Mucosa of descending colon (tissue), 3 donors: ENCODE measurements around the gene SRGAP3. TPM values are rescaled to one million over a fixed set of nuclear protein-coding genes. Genes with fewer than 3 reads are reported as not detected.

Experiments used
- ATAC-seq: fragments of 200-7000 bp; cut with Tn5 transposase; one replicate; pipeline ENCODE4 v1.9.1; 2020; ENCODE audit warnings: mild to moderate bottlenecking, moderate library complexity
- DNase-seq, 3 donors: peaks; one replicate each; pipeline ENCODE4 v3.0.0-alpha.2; 2020
- H3K36me3 ChIP-seq: fragments of 200-600 bp; one replicate; pipeline ENCODE4 v1.8.0; 2021; ENCODE audit warnings: low read depth, mild to moderate bottlenecking
- H3K4me1 ChIP-seq: fragments of 200-600 bp; one replicate; pipeline ENCODE4 v1.8.0; 2021; ENCODE audit warnings: low read depth, mild to moderate bottlenecking
- H3K4me3 ChIP-seq: fragments of 200-600 bp; one replicate; pipeline ENCODE4 v1.8.0; 2021; ENCODE audit warnings: mild to moderate bottlenecking
- H3K9me3 ChIP-seq: fragments of 200-600 bp; one replicate; pipeline ENCODE4 v1.8.0; 2021; ENCODE audit warnings: mild to moderate bottlenecking
- intact Hi-C, 2 donors: fragments of 100-400 bp; cut with DNase I in 1 of 2; cut with micrococcal nuclease in 1 of 2; formaldehyde crosslinking; loops; one replicate each; pipeline versions ENCODE4 v1.11.0 to v1.11.1; 2022; cut with DNase I, micrococcal nuclease
- total RNA-seq, 3 donors: library from RNA; stranded (reverse); fragmentation: NEBNext Ultra II Directional in 2 of 3; extraction: Animal tissue kit (Norgen Biotek cat#: 25700) in 2 of 3; gene quantifications; one replicate each; pipeline versions ENCODE4 v1.2.1 to v1.2.4, GENCODE V29; 2021 to 2023
- TF ChIP-seq, protein P1 (sequence below): fragments of 200-600 bp; IDR thresholded peaks from one replicate; pipeline ENCODE4 v1.8.0; 2022; ENCODE audit warnings: antibody characterized with exemption, mild to moderate bottlenecking
- donor health status: DM: no; HTN: no; CAD: no; lungs with moderate emphysema.
- donor health status: DM: no; HTN: no; CAD: no.
- donor health status: DM: no; HTN: yes; CAD: no.

Gene SRGAP3
- total RNA-seq, 3 donors from 2014 or later: 6.4 to 9.0 (median 8.6) TPM

DNA sequence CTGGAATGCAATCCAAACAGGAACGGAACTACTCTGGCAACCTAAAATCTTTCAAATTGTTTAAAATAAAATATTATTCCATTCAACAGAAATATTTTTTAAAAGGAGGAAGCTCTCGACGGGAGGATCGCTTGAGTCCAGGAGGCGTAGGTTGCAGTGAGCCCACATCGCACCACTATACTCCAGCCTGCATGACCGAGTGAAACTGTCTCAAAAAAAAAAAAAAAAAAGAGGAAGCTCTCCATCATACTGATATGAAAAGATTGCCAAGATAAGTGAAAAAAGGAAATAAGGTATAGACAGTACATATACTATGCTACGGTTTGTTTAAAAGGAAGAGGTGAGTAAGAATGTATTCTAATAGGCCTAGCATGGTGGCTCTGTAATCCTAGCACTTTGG is 289.8 kb downstream of the SRGAP3 start:
- ATAC-seq (no peak), DNase-seq (no peak)
- intact Hi-C loops: no loop called here
- H3K36me3 ChIP-seq: no peaks in the 10 kb centered on the region
- peaks cover 19% of the 10 kb centered on the region for H3K4me1 ChIP-seq
- no peak overlapping the region for H3K4me3 ChIP-seq
- H3K9me3 ChIP-seq: no peaks in the 10 kb centered on the region
- TF ChIP-seq, protein P1, sequence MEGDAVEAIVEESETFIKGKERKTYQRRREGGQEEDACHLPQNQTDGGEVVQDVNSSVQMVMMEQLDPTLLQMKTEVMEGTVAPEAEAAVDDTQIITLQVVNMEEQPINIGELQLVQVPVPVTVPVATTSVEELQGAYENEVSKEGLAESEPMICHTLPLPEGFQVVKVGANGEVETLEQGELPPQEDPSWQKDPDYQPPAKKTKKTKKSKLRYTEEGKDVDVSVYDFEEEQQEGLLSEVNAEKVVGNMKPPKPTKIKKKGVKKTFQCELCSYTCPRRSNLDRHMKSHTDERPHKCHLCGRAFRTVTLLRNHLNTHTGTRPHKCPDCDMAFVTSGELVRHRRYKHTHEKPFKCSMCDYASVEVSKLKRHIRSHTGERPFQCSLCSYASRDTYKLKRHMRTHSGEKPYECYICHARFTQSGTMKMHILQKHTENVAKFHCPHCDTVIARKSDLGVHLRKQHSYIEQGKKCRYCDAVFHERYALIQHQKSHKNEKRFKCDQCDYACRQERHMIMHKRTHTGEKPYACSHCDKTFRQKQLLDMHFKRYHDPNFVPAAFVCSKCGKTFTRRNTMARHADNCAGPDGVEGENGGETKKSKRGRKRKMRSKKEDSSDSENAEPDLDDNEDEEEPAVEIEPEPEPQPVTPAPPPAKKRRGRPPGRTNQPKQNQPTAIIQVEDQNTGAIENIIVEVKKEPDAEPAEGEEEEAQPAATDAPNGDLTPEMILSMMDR: no peak

- TF ChIP-seq, protein P1: no peak
- no peaks in the 10 kb centered on the region for H3K9me3 ChIP-seq
- no peaks in the 10 kb centered on the region for H3K4me1 ChIP-seq
- ATAC-seq (no peak), DNase-seq (no peak)
- H3K4me3 ChIP-seq: no peak overlapping the region
- no peaks in the 10 kb centered on the region for H3K36me3 ChIP-seq
- intact Hi-C loops: no loop called here
These were observed 294.3 kb downstream of the SRGAP3 start for GRCh38 chr3:8954938-8955763.

- H3K4me1 ChIP-seq: no peaks in the 10 kb centered on the region
- DNase-seq (no peak), ATAC-seq (no peak)
- H3K4me3 ChIP-seq: no peak overlapping the region
- no peaks in the 10 kb centered on the region for H3K9me3 ChIP-seq
- intact Hi-C loops: no loop called here
- H3K36me3 ChIP-seq: no peaks in the 10 kb centered on the region
- TF ChIP-seq, protein P1: no peak
These were observed 296.1 kb downstream of the SRGAP3 start for GRCh38 chr3:8953313-8953712.

DNA sequence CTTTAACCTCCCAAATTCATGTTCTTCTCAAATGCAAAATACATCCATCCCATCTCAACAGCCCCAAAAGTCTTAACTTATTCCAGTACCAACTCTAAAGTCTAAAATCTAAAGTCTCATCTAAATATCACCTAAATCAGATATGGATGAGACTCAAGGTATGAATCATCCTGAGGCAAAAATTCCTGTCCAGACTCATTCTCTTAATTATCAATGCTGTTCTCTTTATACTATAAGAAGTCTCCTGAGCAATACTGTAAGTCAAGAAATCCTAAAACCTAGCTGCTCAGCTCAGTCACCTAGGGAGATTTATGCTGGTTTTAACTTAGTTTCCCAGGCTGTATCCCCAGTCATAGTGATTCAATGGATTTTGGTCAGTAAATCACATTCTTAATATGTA is 297.3 kb downstream of the SRGAP3 start:
- H3K9me3 ChIP-seq: no peaks in the 10 kb centered on the region
- no peak for DNase-seq
- H3K36me3 ChIP-seq: no peaks in the 10 kb centered on the region
- H3K4me3 ChIP-seq: no peak overlapping the region
- H3K4me1 ChIP-seq: no peaks in the 10 kb centered on the region
- TF ChIP-seq, protein P1: no peak
- intact Hi-C loops: no loop called here
- ATAC-seq: no peak

DNA sequence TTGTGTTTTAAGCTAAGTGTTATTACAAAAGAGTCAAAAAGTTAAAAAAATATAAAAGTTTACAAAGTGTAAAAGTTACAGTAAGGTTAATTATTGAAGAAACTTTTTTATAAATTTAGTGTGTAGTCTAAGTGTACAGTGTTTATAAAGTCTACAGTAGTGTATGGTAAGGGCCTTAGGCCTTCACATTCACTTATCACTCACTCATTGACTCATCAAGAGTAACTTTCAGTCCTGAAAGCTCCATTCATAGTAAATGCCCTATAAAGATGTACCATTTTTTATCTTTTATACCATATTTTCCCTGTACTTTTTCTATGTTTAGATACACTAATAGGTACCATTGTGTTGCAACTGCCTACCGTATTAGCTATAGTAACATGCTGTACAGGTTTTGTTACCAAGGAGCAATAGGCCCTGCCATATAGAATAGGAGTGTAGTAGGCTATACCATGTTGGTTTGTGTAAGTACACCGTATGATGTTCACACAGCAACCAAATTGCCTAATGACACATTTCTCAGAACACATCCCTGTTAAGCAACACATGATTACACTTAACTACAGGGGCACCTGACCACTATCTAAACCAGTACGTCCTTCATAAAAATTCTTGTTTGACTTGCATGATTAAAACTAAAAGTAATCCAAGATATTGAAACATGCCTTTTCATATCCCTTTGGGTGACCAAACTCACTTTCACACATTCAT is 303.4 kb downstream of the SRGAP3 start:
- TF ChIP-seq, protein P1: no peak
- H3K4me3 ChIP-seq: no peak overlapping the region
- H3K36me3 ChIP-seq: no peaks in the 10 kb centered on the region
- H3K9me3 ChIP-seq: peaks cover 3% of the 10 kb centered on the region
- ATAC-seq: no peak
- no peaks in the 10 kb centered on the region for H3K4me1 ChIP-seq
- intact Hi-C loops: no loop called here
- DNase-seq: no peak
